GM10248 (cell line): Measurements from ENCODE around the gene HOXC13.

ENCODE experiments used
- CTCF ChIA-PET: fragments of 300-600 bp; sonication (Branson Sonifier 250); formaldehyde crosslinking; extraction: SDS; loops from one replicate; lab custom pipeline; 2021; ENCODE audit warnings: antibody characterized with exemption; lab: Yijun Ruan, JAX
- POLR2A ChIA-PET: fragments of 350-650 bp; sonication (Branson Sonifier 250); formaldehyde crosslinking; extraction: SDS; loops from one replicate; lab custom pipeline; 2020; ENCODE audit warnings: antibody characterized with exemption; lab: Yijun Ruan, JAX
- DNase-seq: peaks from one replicate; pipeline ENCODE4 v3.0.0; 2012; ENCODE audit errors: extremely low spot score
- CTCF ChIP-seq: IDR thresholded peaks from 2 replicates; pipeline ENCODE4 v1.5.1; 2012; ENCODE audit warnings: mild to moderate bottlenecking, low read depth; ENCODE audit errors: extremely low read depth, missing control alignments, control extremely low read depth

HOXC13 gene

GRCh38 chr12:53964315-53964713 is 25.7 kb downstream of the HOXC13 start:
- TF ChIP-seq CTCF, result no peak
- ChIA-PET POLR2A (no interaction called here), CTCF (interaction anchor here (1.0 to 3.1 kb wide), 4 partner anchors 10 to 30 kb away, joined by 3 to 9 read pairs (median 4); partner anchors contain the start of genes HOXC10 and HOXC12)
- DNase-seq, result no peak

GRCh38 chr12:53965281-53966084 is 26.9 kb downstream of the HOXC13 start:
- no peak for TF ChIP-seq CTCF
- CTCF ChIA-PET, result interaction anchor here (1.0 to 1.8 kb wide), 3 partner anchors 19 to 40 kb away, joined by 3 to 5 read pairs (median 3); partner anchors contain the start of gene HOXC10
- POLR2A ChIA-PET, result no interaction called here
- no peak for DNase-seq

GRCh38 chr12:53966085-53966384 is 27.4 kb downstream of the HOXC13 start:
- CTCF ChIA-PET, result interaction anchor here (1.0 to 1.8 kb wide), 2 partner anchors 32 to 39 kb away, joined by 3 to 5 read pairs; no protein-coding TSS in a partner anchor
- DNase-seq, result no peak
- TF ChIP-seq CTCF, result no peak
- POLR2A ChIA-PET, result no interaction called here

GRCh38 chr12:53966385-53967133 is 27.9 kb downstream of the HOXC13 start:
- ChIA-PET POLR2A (no interaction called here), CTCF (interaction anchor here (0.8 to 1.5 kb wide), 3 partner anchors 11 to 39 kb away, joined by 3 to 4 read pairs (median 3); partner anchors contain the start of gene HOXC12)
- TF ChIP-seq CTCF, result no peak
- DNase-seq, result no peak

- POLR2A ChIA-PET, result no interaction called here
- TF ChIP-seq CTCF, result no peak
- no peak for DNase-seq
- CTCF ChIA-PET, result interaction anchor here (1.0 to 1.5 kb wide), 3 partner anchors 13 to 234 kb away, joined by 3 to 5 read pairs (median 4); partner anchors contain the start of gene HOXC12
These were observed 28.8 kb downstream of the HOXC13 start for GRCh38 chr12:53967421-53967925.

GRCh38 chr12:53968214-53969127 is 29.8 kb downstream of the HOXC13 start:
- POLR2A ChIA-PET, result no interaction called here
- no peak for TF ChIP-seq CTCF
- CTCF ChIA-PET, result interaction anchor here (1.2 to 2.4 kb wide), 4 partner anchors 9 to 239 kb away, joined by 4 to 9 read pairs (median 6); no protein-coding TSS in a partner anchor
- no peak for DNase-seq
